AG09319 (cell line): Measurements from ENCODE around the gene GYPB.
"Not testable (repeated sequence)": the region's sequence is repeated elsewhere in the genome, so short reads cannot be mapped to it uniquely, and the experiment has no call there.

Source experiments
- DNase-seq: peaks from one replicate; pipeline ENCODE4 v3.0.0-alpha.2; 2010; ENCODE audit warnings: low read depth; ENCODE audit errors: extremely low read depth
- CTCF ChIP-seq: IDR thresholded peaks from 2 replicates; pipeline ENCODE4 v1.5.1; 2011; ENCODE audit warnings: low read depth, mild to moderate bottlenecking, inconsistent platforms, low read length, moderate library complexity

Gene GYPB

GRCh38 chr4:144021336-144021990 lies 2.3 kb upstream of the GYPB start:
- DNase-seq = not testable (repeated sequence)
- peak; percentile 61 for TF ChIP-seq CTCF

- DNase-seq = not testable (repeated sequence)
Measured at GRCh38 chr4:144018223-144019000, 768 bp downstream of the GYPB start.

GRCh38 chr4:144017271-144017670 lies 1.9 kb downstream of the GYPB start:
- not testable (repeated sequence) for DNase-seq

GRCh38 chr4:144016057-144016605 lies 3.0 kb downstream of the GYPB start:
- not testable (repeated sequence) for DNase-seq

GRCh38 chr4:144014808-144015207 lies 4.4 kb downstream of the GYPB start:
- no peak for DNase-seq
- no peak for TF ChIP-seq CTCF

- not testable (repeated sequence) for DNase-seq
Measured at GRCh38 chr4:144008602-144009001, 10.6 kb downstream of the GYPB start.

- DNase-seq = not testable (repeated sequence)
Measured at GRCh38 chr4:144007960-144008359, 11.2 kb downstream of the GYPB start.

- DNase-seq = not testable (repeated sequence)
Measured at GRCh38 chr4:144006200-144006803, 12.9 kb downstream of the GYPB start.

- not testable (repeated sequence) for DNase-seq
Measured at GRCh38 chr4:144005558-144005953, 13.6 kb downstream of the GYPB start.

- not testable (repeated sequence) for DNase-seq
Measured at GRCh38 chr4:144004868-144005557, 14.2 kb downstream of the GYPB start.

- not testable (repeated sequence) for DNase-seq
Measured at GRCh38 chr4:144003890-144004265, 15.3 kb downstream of the GYPB start.

- not testable (repeated sequence) for DNase-seq
Measured at GRCh38 chr4:144003205-144003889, 15.8 kb downstream of the GYPB start.

GRCh38 chr4:144000331-144000995 lies 18.7 kb downstream of the GYPB start:
- DNase-seq = not testable (repeated sequence)

GRCh38 chr4:143996193-143996592 lies 23.0 kb downstream of the GYPB start:
- not testable (repeated sequence) for DNase-seq

GRCh38 chr4:143991761-143992160 lies 27.4 kb downstream of the GYPB start:
- not testable (repeated sequence) for DNase-seq

GRCh38 chr4:143990717-143991116 lies 28.5 kb downstream of the GYPB start:
- DNase-seq = not testable (repeated sequence)
